Fibroblast of lung (primary cell): ENCODE results near the gene CAMK2N2.

Experiments used
- CTCF ChIP-seq, 2 donors: IDR thresholded peaks in 1 of 2; conservative IDR thresholded peaks in 1 of 2; 1 replicate in 1 of 2; 2 replicates in 1 of 2; pipeline ENCODE4 v1.5.1; 2011 to 2012; ENCODE audit warnings: low read length in 2 of 2, control low read depth in 1 of 2, inconsistent platforms in 1 of 2, low read depth in 1 of 2, mild to moderate bottlenecking in 1 of 2
- EZH2 ChIP-seq: IDR thresholded peaks from 2 replicates; pipeline ENCODE4 v1.5.1; 2012; ENCODE audit warnings: low read length, control low read depth, mild to moderate bottlenecking; ENCODE audit errors: missing control alignments

GRCh38 chr3:184227481-184227935, 33.8 kb downstream of the CAMK2N2 start:
- TF ChIP-seq CTCF (conservative IDR thresholded peaks at IDR 0.05 in 1 of 2, IDR thresholded peaks at IDR 0.05 in 1 of 2; ENCODE audit: low read depth in 1 of 2, low read length in 2 of 2) (peak; percentile 74 to 90), EZH2 (no peak)
